K562 (cell line): ENCODE measurements around the gene NUDT6. TPM values are rescaled to one million over a fixed set of nuclear protein-coding genes. Genes with fewer than 3 reads are reported as not detected.

Experiments used
- ELF1 ChIP-seq: fragments of 200-800 bp; sonication (Bioruptor generic); IDR thresholded peaks from 2 replicates; pipeline ENCODE4 v1.6.1; 2016; ENCODE audit warnings: missing genetic modification characterization, missing compliant biosample characterization
- ELF4 ChIP-seq: fragments of 450-650 bp; formaldehyde crosslinking; IDR thresholded peaks from 2 replicates; pipeline ENCODE4 v1.4.0; 2022; ENCODE audit warnings: missing genetic modification characterization
- ESRRB ChIP-seq: fragments of 250-450 bp; sonication (Bioruptor Pico); IDR thresholded peaks from 2 replicates; pipeline ENCODE4 v1.5.0; 2020; ENCODE audit warnings: mild to moderate bottlenecking, moderate library complexity, borderline replicate concordance
- FOSL1 ChIP-seq: fragments of 200-800 bp; sonication (Bioruptor generic); conservative IDR thresholded peaks from 2 replicates; pipeline ENCODE4 v1.6.1; 2016; ENCODE audit warnings: missing genetic modification characterization, missing compliant biosample characterization
- FOXA1 ChIP-seq: fragments of 450-650 bp; IDR thresholded peaks from 2 replicates; pipeline ENCODE4 v1.6.1; 2016; ENCODE audit warnings: mild to moderate bottlenecking, borderline replicate concordance
- JUND ChIP-seq, 2 experiments: IDR thresholded peaks; 2 replicates in 1 of 2; 3 replicates in 1 of 2; pipeline ENCODE4 v1.6.1; 2011; ENCODE audit warnings: borderline replicate concordance in 2 of 2, low read depth in 2 of 2, low read length in 2 of 2, improper control_type of control experiment in 1 of 2, missing biosample characterization in 1 of 2, missing genetic modification characterization in 1 of 2, missing genetic modification reagents in 1 of 2
- NCOA2 ChIP-seq, 2 experiments: fragments of 450-650 bp; IDR thresholded peaks; 2 replicates each; pipeline ENCODE4 v1.6.1; 2018; ENCODE audit warnings: mild to moderate bottlenecking in 2 of 2, moderate library complexity in 1 of 2; ENCODE audit not compliant: partially characterized antibody in 2 of 2
- RERE ChIP-seq: sonication (generic); formaldehyde crosslinking; IDR thresholded peaks from 2 replicates; pipeline ENCODE4 v1.8.0; 2023; ENCODE audit warnings: missing genetic modification reagents, mild to moderate bottlenecking, borderline replicate concordance
- SRSF9 ChIP-seq: fragments of 200-400 bp; formaldehyde crosslinking; IDR thresholded peaks from 2 replicates; pipeline ENCODE4 v1.6.1; 2017; ENCODE audit warnings: low read depth, low read length, borderline replicate concordance
- TAF7 ChIP-seq: fragments of 450-650 bp; IDR thresholded peaks from 2 replicates; pipeline ENCODE4 v1.6.1; 2016; ENCODE audit warnings: missing genetic modification characterization, missing compliant biosample characterization
- TBL1XR1 ChIP-seq, 2 experiments: IDR thresholded peaks; 2 replicates each; pipeline ENCODE4 v1.6.1; 2012; ENCODE audit warnings: improper control_type of control experiment in 2 of 2, low read length in 2 of 2, mild to moderate bottlenecking in 1 of 2
- TCF3 ChIP-seq: sonication (generic); formaldehyde crosslinking; IDR thresholded peaks from 2 replicates; pipeline ENCODE4 v1.4.0; 2020; ENCODE audit warnings: mild to moderate bottlenecking, missing genetic modification reagents
- ZNF3 ChIP-seq: fragments of 250-450 bp; sonication (Bioruptor Pico); IDR thresholded peaks from 2 replicates; pipeline ENCODE4 v1.5.0; 2021; ENCODE audit warnings: mild to moderate bottlenecking, moderate library complexity
- ZNF431 ChIP-seq: sonication (generic); formaldehyde crosslinking; IDR thresholded peaks from 2 replicates; pipeline ENCODE4 v1.8.0; 2022; ENCODE audit warnings: mild to moderate bottlenecking, missing genetic modification reagents
- polyA plus RNA-seq, 8 experiments: library from polyadenylated mRNA; depleted of rRNA in 4 of 8; stranded (reverse) in 5 of 8; unstranded in 3 of 8; fragments of >200 nt; fragmentation: Nextera tagmentation in 2 of 8; fragmentation: Illumina TruSeq in 1 of 8; extraction: Ambion mirVana in 2 of 8; extraction: Trizol in 1 of 8; gene quantifications; 2 replicates each; pipeline versions ENCODE4 v1.2.1 to v1.2.3, GENCODE V29; 2011 to 2014; ENCODE audit warnings: inconsistent platforms in 1 of 8, missing spikeins in 1 of 8
- total RNA-seq, 7 experiments: library from RNA; depleted of rRNA in 6 of 7; stranded (reverse); fragments of >200 nt in 6 of 7; fragmentation: Illumina TruSeq in 2 of 7; extraction: Trizol in 2 of 7; gene quantifications; 2 replicates each; pipeline versions ENCODE4 v1.2.1 to v1.2.3, GENCODE V29; 2011 to 2021; ENCODE audit warnings: low replicate concordance in 1 of 7
- TF ChIP-seq, protein P1 (sequence below): fragments of 200-400 bp; formaldehyde crosslinking; IDR thresholded peaks from 2 replicates; pipeline ENCODE4 v1.6.1; 2017; ENCODE audit warnings: mild to moderate bottlenecking, low read depth, low read length, moderate library complexity
- TF ChIP-seq, protein P2 (sequence below): fragments of 450-650 bp; IDR thresholded peaks from 2 replicates; pipeline ENCODE4 v1.7.1; 2018; ENCODE audit warnings: mild to moderate bottlenecking, low read depth; ENCODE audit not compliant: partially characterized antibody

The NUDT6 gene
- total and polyA plus RNA-seq, 9 of the 15 experiments (the other 6 are each of a cell fraction or from before 2014, with no cell fraction given) = 9.4 to 18.1 (median 13.4) TPM

DNA sequence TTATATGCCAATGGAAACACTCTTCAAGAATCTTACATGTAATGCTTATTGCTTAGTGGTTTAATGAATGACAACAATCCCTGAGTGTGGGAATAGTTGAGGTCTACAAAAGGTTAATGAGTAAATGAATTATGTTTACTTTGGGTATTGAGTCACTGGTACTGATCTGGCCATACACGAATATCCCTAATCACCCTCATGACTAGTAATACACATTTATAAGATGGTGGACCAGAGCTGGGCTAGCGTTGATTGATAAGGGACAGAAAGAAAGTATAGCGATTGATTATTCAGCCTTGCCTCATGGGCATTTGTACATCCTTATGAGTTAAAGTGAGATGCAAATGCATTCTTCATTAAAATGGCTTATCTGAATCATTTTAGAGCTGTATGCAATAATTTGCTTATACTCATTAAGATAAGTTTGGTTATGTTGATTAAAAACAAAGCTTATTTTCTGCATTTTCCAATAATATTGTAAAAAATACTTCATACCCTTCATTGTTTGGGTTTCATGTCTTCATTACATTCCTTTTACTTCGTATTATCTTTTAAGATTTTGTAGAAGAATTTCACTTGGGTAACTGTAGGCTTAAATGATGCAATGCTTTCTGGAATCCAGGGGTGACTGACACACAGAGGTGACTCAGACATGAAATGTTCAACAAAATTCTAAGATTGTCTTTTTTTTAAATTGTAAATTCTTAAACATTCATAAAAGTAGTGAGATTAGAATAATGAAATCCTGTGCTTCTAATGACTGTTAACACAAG is 48.4 kb downstream of the NUDT6 start (continued):
- TF ChIP-seq NCOA2 (IDR thresholded peaks at IDR 0.05; ENCODE audit: partially characterized antibody in 2 of 2) (no peak), RERE (CRISPR knock-in tag) (no peak), FOSL1 (peak; percentile 87), ZNF3 (no peak), ELF4 (CRISPR knock-in tag) (no peak), ELF1 (tag) (no peak), ZNF431 (no peak), TBL1XR1 (IDR thresholded peaks at IDR 0.05; ENCODE audit: low read length in 2 of 2) (no peak), FOXA1 (no peak), JUND (IDR thresholded peaks at IDR 0.05; ENCODE audit: borderline replicate concordance, low read depth, low read length) (peak; percentile 88), JUND (tag; IDR thresholded peaks at IDR 0.05; ENCODE audit: borderline replicate concordance, low read depth, low read length) (peak; percentile 78; the same call in 2 of the 3 replicates), TCF3 (CRISPR knock-in tag) (no peak), ESRRB (CRISPR knock-in tag) (no peak), SRSF9 (no peak), TAF7 (tag) (no peak)
- TF ChIP-seq, protein P1, sequence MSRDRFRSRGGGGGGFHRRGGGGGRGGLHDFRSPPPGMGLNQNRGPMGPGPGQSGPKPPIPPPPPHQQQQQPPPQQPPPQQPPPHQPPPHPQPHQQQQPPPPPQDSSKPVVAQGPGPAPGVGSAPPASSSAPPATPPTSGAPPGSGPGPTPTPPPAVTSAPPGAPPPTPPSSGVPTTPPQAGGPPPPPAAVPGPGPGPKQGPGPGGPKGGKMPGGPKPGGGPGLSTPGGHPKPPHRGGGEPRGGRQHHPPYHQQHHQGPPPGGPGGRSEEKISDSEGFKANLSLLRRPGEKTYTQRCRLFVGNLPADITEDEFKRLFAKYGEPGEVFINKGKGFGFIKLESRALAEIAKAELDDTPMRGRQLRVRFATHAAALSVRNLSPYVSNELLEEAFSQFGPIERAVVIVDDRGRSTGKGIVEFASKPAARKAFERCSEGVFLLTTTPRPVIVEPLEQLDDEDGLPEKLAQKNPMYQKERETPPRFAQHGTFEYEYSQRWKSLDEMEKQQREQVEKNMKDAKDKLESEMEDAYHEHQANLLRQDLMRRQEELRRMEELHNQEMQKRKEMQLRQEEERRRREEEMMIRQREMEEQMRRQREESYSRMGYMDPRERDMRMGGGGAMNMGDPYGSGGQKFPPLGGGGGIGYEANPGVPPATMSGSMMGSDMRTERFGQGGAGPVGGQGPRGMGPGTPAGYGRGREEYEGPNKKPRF = no peak
- TF ChIP-seq, protein P2, sequence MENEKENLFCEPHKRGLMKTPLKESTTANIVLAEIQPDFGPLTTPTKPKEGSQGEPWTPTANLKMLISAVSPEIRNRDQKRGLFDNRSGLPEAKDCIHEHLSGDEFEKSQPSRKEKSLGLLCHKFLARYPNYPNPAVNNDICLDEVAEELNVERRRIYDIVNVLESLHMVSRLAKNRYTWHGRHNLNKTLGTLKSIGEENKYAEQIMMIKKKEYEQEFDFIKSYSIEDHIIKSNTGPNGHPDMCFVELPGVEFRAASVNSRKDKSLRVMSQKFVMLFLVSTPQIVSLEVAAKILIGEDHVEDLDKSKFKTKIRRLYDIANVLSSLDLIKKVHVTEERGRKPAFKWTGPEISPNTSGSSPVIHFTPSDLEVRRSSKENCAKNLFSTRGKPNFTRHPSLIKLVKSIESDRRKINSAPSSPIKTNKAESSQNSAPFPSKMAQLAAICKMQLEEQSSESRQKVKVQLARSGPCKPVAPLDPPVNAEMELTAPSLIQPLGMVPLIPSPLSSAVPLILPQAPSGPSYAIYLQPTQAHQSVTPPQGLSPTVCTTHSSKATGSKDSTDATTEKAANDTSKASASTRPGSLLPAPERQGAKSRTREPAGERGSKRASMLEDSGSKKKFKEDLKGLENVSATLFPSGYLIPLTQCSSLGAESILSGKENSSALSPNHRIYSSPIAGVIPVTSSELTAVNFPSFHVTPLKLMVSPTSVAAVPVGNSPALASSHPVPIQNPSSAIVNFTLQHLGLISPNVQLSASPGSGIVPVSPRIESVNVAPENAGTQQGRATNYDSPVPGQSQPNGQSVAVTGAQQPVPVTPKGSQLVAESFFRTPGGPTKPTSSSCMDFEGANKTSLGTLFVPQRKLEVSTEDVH = no peak
